H1 (cell line): ENCODE data around the gene CAPN10. TPM values are rescaled to one million over a fixed set of nuclear protein-coding genes. Genes with fewer than 3 reads are reported as not detected.

Experiments
- CTCF ChIA-PET: fragments of 300-600 bp; sonication (Branson Sonifier 250); formaldehyde crosslinking; loops from one replicate; lab custom pipeline; 2021; ENCODE audit not compliant: partially characterized antibody; lab: Charles Lee
- POLR2A ChIA-PET: fragments of 300-600 bp; sonication (Branson Sonifier 250); formaldehyde crosslinking; loops from one replicate; lab custom pipeline; 2021; ENCODE audit warnings: inconsistent platforms; ENCODE audit not compliant: partially characterized antibody; lab: Charles Lee
- DNase-seq, 2 experiments: peaks; one replicate each; pipeline versions ENCODE4 v3.0.0 to v3.0.0-alpha.2; 2010 to 2022; ENCODE audit warnings: low spot score in 2 of 2, low read depth in 1 of 2, mixed read lengths in 1 of 2
- FAIRE-seq: peaks from 2 replicates; lab custom pipeline; 2011; peaks lifted over from hg19 to GRCh38; lab: Jason Lieb, UNC
- H2AFZ ChIP-seq: 2 replicates; pipeline ENCODE4 v1.8.1; 2012; ENCODE audit warnings: low read length, inconsistent platforms
- H2AK5ac ChIP-seq: 2 replicates; pipeline ENCODE4 v1.6.1; 2013; ENCODE audit warnings: low read depth, low read length
- H2BK120ac ChIP-seq: replicated peaks from 2 replicates; pipeline ENCODE3; 2013; ENCODE audit warnings: low read depth, low read length, inconsistent platforms
- H2BK12ac ChIP-seq: 2 replicates; pipeline ENCODE4 v1.6.1; 2013; ENCODE audit warnings: low read depth, low read length
- H2BK15ac ChIP-seq: 2 replicates; pipeline ENCODE4 v1.6.1; 2013; ENCODE audit warnings: low read length
- H2BK20ac ChIP-seq: 2 replicates; pipeline ENCODE4 v1.6.1; 2013; ENCODE audit warnings: low read length
- H2BK5ac ChIP-seq: 2 replicates; pipeline ENCODE4 v1.6.1; 2013; ENCODE audit warnings: low read depth, low read length
- H3K14ac ChIP-seq: 2 replicates; pipeline ENCODE4 v1.6.1; 2013; ENCODE audit warnings: inconsistent platforms; ENCODE audit not compliant: insufficient read length
- H3K18ac ChIP-seq: 2 replicates; pipeline ENCODE4 v1.6.1; 2013; ENCODE audit warnings: low read length; ENCODE audit errors: extremely low read depth
- H3K23ac ChIP-seq: 2 replicates; pipeline ENCODE4 v1.6.1; 2013; ENCODE audit warnings: inconsistent platforms; ENCODE audit not compliant: insufficient read length
- H3K23me2 ChIP-seq: 2 replicates; pipeline ENCODE4 v1.6.1; 2013; ENCODE audit warnings: low read depth, low read length
- H3K27ac ChIP-seq: 2 replicates; pipeline ENCODE4 v1.6.1; 2011; ENCODE audit warnings: low read depth, low read length, inconsistent platforms
- H3K27me3 ChIP-seq, 4 experiments: replicated peaks in 1 of 4; 1 replicate in 1 of 4; 2 replicates in 3 of 4; pipeline versions ENCODE4 v1.6.1 to v1.8.1; 2011 to 2013; ENCODE audit warnings: low read length in 3 of 4, mild to moderate bottlenecking in 3 of 4, inconsistent platforms in 2 of 4, mixed read lengths in 2 of 4, moderate library complexity in 1 of 4; ENCODE audit not compliant: control insufficient read depth in 3 of 4, insufficient read depth in 3 of 4; ENCODE audit errors: extremely low read depth in 1 of 4
- H3K36me3 ChIP-seq, 4 experiments: 2 replicates each; pipeline versions ENCODE4 v1.6.1 to v1.8.1; 2011 to 2013; ENCODE audit warnings: mild to moderate bottlenecking in 4 of 4, low read length in 3 of 4, moderate library complexity in 2 of 4, control low read depth in 1 of 4, inconsistent platforms in 1 of 4; ENCODE audit not compliant: insufficient read depth in 4 of 4, control insufficient read depth in 2 of 4
- H3K4ac ChIP-seq: replicated peaks from 2 replicates; pipeline ENCODE3; 2013; ENCODE audit warnings: low read length, low read depth, mixed read lengths, inconsistent platforms; ENCODE audit not compliant: insufficient read length
- H3K4me1 ChIP-seq, 4 experiments: replicated peaks in 1 of 4; 1 replicate in 1 of 4; 2 replicates in 3 of 4; pipeline versions ENCODE4 v1.6.1 to v1.8.1; 2011 to 2013; ENCODE audit warnings: low read length in 3 of 4, inconsistent platforms in 2 of 4, mixed read lengths in 1 of 4; ENCODE audit not compliant: insufficient read depth in 4 of 4, control insufficient read depth in 3 of 4
- H3K4me2 ChIP-seq, 2 experiments: 2 replicates each; pipeline versions ENCODE4 v1.6.1 to v1.8.1; 2011 to 2013; ENCODE audit warnings: low read depth in 2 of 2, low read length in 2 of 2, control low read depth in 1 of 2, inconsistent platforms in 1 of 2, mild to moderate bottlenecking in 1 of 2; ENCODE audit not compliant: insufficient read depth in 1 of 2
- H3K4me3 ChIP-seq, 4 experiments: fragments of 200-600, 300-600 bp in 1 of 4; sonication (generic), shearing (Covaris generic), sonication (Bioruptor Twin) in 1 of 4; 2 replicates each; pipeline versions ENCODE4 v1.5.1 to v1.8.1; 2011 to 2016; ENCODE audit warnings: low read length in 4 of 4, low read depth in 3 of 4, control low read depth in 2 of 4, inconsistent platforms in 2 of 4, mild to moderate bottlenecking in 2 of 4, mixed read lengths in 1 of 4, moderate library complexity in 1 of 4; ENCODE audit not compliant: insufficient read depth in 2 of 4; ENCODE audit errors: extremely low read depth in 1 of 4
- H3K56ac ChIP-seq: replicated peaks from 2 replicates; pipeline ENCODE3; 2013; ENCODE audit warnings: low read depth, mild to moderate bottlenecking, mixed read lengths, low read length, inconsistent platforms; ENCODE audit not compliant: insufficient read length
- H3K79me1 ChIP-seq: 2 replicates; pipeline ENCODE4 v1.6.1; 2013; ENCODE audit warnings: low read depth, low read length, control low read depth
- H3K79me2 ChIP-seq, 2 experiments: 2 replicates each; pipeline versions ENCODE4 v1.6.1 to v1.8.1; 2012 to 2013; ENCODE audit warnings: low read length in 2 of 2, mild to moderate bottlenecking in 2 of 2, inconsistent platforms in 1 of 2; ENCODE audit not compliant: insufficient read depth in 2 of 2, control insufficient read depth in 1 of 2
- H3K9ac ChIP-seq, 4 experiments: replicated peaks in 1 of 4; 1 replicate in 1 of 4; 2 replicates in 3 of 4; pipeline versions ENCODE4 v1.6.1 to v1.8.1; 2011 to 2013; ENCODE audit warnings: low read depth in 3 of 4, low read length in 3 of 4, control low read depth in 2 of 4, mild to moderate bottlenecking in 2 of 4, moderate library complexity in 2 of 4, inconsistent platforms in 1 of 4; ENCODE audit errors: extremely low read depth in 1 of 4
- H3K9me3 ChIP-seq, 2 experiments: 2 replicates each; pipeline versions ENCODE4 v1.6.1 to v1.8.1; 2012 to 2013; ENCODE audit warnings: mild to moderate bottlenecking in 2 of 2, moderate library complexity in 2 of 2, control low read depth in 1 of 2, inconsistent platforms in 1 of 2, low read depth in 1 of 2, low read length in 1 of 2, mixed read lengths in 1 of 2; ENCODE audit not compliant: insufficient read depth in 2 of 2
- H4K20me1 ChIP-seq, 2 experiments: replicated peaks in 1 of 2; 2 replicates each; pipeline versions ENCODE3 to v1.8.1; 2011 to 2013; ENCODE audit warnings: inconsistent platforms in 2 of 2, low read length in 2 of 2, mild to moderate bottlenecking in 1 of 2; ENCODE audit not compliant: insufficient read depth in 2 of 2, control insufficient read depth in 1 of 2
- H4K5ac ChIP-seq: 2 replicates; pipeline ENCODE4 v1.6.1; 2013; ENCODE audit warnings: low read length, low read depth, mixed read lengths, inconsistent platforms; ENCODE audit not compliant: insufficient read length
- H4K8ac ChIP-seq: 2 replicates; pipeline ENCODE4 v1.8.0; 2013; ENCODE audit warnings: mild to moderate bottlenecking, moderate library complexity, low read length, inconsistent platforms; ENCODE audit not compliant: insufficient read depth; ENCODE audit errors: extremely low read depth
- H4K91ac ChIP-seq: replicated peaks from 2 replicates; pipeline ENCODE3; 2013; ENCODE audit warnings: low read length, mixed read lengths, inconsistent platforms; ENCODE audit not compliant: insufficient read length
- BRCA1 ChIP-seq: IDR thresholded peaks from 2 replicates; pipeline ENCODE4 v1.6.1; 2012; ENCODE audit warnings: low read depth, low read length, improper control_type of control experiment
- CEBPB ChIP-seq: IDR thresholded peaks from 2 replicates; pipeline ENCODE4 v1.6.1; 2012; ENCODE audit warnings: low read depth, low read length
- HDAC2 ChIP-seq, 2 experiments: fragments of 300-600 bp in 1 of 2; sonication (generic) in 1 of 2; IDR thresholded peaks; 2 replicates each; pipeline ENCODE4 v1.6.1; 2011 to 2012; ENCODE audit warnings: low read depth in 2 of 2, low read length in 2 of 2, mild to moderate bottlenecking in 2 of 2, moderate library complexity in 2 of 2, borderline replicate concordance in 1 of 2, inconsistent platforms in 1 of 2
- WGBS, 2 experiments: shearing (Covaris generic) in 1 of 2; methylation state at CpG; one replicate each; pipeline versions ENCODE4 v1.1.6 to v1.1.7; 2013 to 2015; ENCODE audit warnings: low lambda C conversion rate in 2 of 2, mixed read lengths in 2 of 2, inconsistent platforms in 1 of 2, low coverage in 1 of 2, missing lambda C conversion rate in 1 of 2; ENCODE audit not compliant: insufficient replicate concordance in 2 of 2, insufficient coverage in 1 of 2, insufficient read length in 1 of 2; ENCODE audit errors: extremely low coverage in 1 of 2, missing lambda C conversion rate in 1 of 2; 5-methylcytosine and 5-hydroxymethylcytosine counted together
- polyA plus RNA-seq, 7 experiments: library from polyadenylated mRNA; depleted of rRNA in 3 of 7; stranded (reverse) in 5 of 7; unstranded in 2 of 7; fragments of >200 nt in 5 of 7; fragments of 200-250 nt in 2 of 7; gene quantifications; 1 replicate in 5 of 7; 2 replicates in 1 of 7; 4 replicates in 1 of 7; pipeline versions ENCODE4 v1.2.1 to v1.2.3, GENCODE V29; 2011 to 2013; ENCODE audit warnings: missing spikeins in 2 of 7, mixed read lengths in 2 of 7
- total RNA-seq: library from RNA; stranded (reverse); fragmentation: NEBNext Ultra II Directional; extraction: Animal tissue kit (Norgen Biotek cat#: 25700); gene quantifications from 2 replicates; pipeline ENCODE4 v1.2.1, GENCODE V29; 2021

The CAPN10 gene
- total and polyA plus RNA-seq, 2 of the 8 experiments (the other 6 are each of a cell fraction or from before 2014, with no cell fraction given), result 30.7 to 39.8 TPM

DNA sequence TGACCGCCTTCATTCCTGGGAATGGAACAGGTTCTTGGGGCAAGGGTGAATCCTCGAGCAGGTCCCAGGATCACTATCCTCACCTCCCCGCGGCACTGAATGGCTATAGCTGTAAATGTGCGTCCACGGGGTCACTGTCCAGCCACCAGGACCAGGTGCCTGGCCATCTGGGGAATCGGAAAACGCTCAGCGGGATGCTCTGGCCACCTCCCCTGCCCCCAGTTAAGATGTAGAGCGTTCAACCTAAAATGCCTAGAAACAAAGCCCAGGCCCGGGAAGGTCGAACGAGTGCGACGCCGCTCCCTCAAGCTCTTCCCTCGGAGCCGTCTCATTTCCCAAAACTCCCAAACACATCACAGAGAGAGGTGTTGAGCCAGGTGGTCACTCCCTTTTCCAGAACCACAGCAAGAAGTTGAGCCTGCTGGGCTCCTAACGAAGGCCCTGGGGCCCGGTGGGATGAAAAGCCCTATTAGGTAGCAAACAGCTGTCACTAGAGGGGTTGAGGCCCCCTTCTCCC is 795 bp upstream of the CAPN10 start:
- Histone ChIP-seq H2AK5ac (no peak overlapping the region), H2AFZ (no peak overlapping the region), H3K9ac (peak overlapping the region; percentile 48 to 87 (median 70)), H3K27me3 (no peaks in the 10 kb centered on the region), H2BK12ac (no peak overlapping the region), H2BK120ac (no peak overlapping the region), H4K5ac (no peak overlapping the region), H3K4me2 (peak overlapping the region; percentile 77 to 95), H3K27ac (no peak overlapping the region), H4K91ac (peak overlapping the region; percentile 12), H3K4ac (no peak overlapping the region), H3K23ac (no peak overlapping the region), H3K9me3 (no peaks in the 10 kb centered on the region), H3K23me2 (peaks cover 12% of the 10 kb centered on the region; the same call in 1 of the 2 replicates), H3K4me1 (peaks cover 0 to 14% (median 11%) of the 10 kb centered on the region in 4 experiments; a peak in 6 of 7 replicates), H3K79me1 (peaks cover 16% of the 10 kb centered on the region; the same call in 1 of the 2 replicates), H4K8ac (peak overlapping the region; percentile 28), H2BK15ac (no peak overlapping the region), H3K18ac (peak overlapping the region; percentile 48; the same call in 1 of the 2 replicates)
- FAIRE-seq, result no peak
- POLR2A ChIA-PET, result interaction anchor here (0.5 to 3.2 kb wide), 10 partner anchors 8 to 193 kb away, joined by 3 to 21 read pairs (median 5); partner anchors contain the start of gene RNPEPL1
- CTCF ChIA-PET, result interaction anchor here (0.6 to 5.1 kb wide), 7 partner anchors 13 to 1382 kb away, joined by 3 to 37 read pairs (median 4); partner anchors contain the start of gene ANKMY1
- no peak for DNase-seq
- TF ChIP-seq CEBPB (no peak), HDAC2 (IDR thresholded peaks at IDR 0.05; ENCODE audit: borderline replicate concordance in 1 of 2, low read depth in 2 of 2, low read length in 2 of 2) (0 out of 4 replicates have a peak, but pooled peaks of 1 of the 2 experiments have one; percentile 29), BRCA1 (no peak)
- TF ChIP-seq, all 59 proteins: peak for 1
- Histone ChIP-seq H4K20me1 (peaks cover 5 to 30% of the 10 kb centered on the region in 2 experiments), H2BK5ac (no peak overlapping the region), H3K14ac (peak overlapping the region; percentile 25), H2BK20ac (no peak overlapping the region), H3K4me3 (peak overlapping the region; percentile 94 to 97 (median 95)), H3K56ac (no peak overlapping the region), H3K79me2 (peaks cover 4 to 44% of the 10 kb centered on the region in 2 experiments; a peak in 3 of 4 replicates), H3K36me3 (peaks cover 0 to 4% (median 2%) of the 10 kb centered on the region in 4 experiments; a peak in 3 of 8 replicates)
- 12% methylated on average over 20 of the region's 20 CpGs; no CpG with 5 or more reads in 1 of the 2 experiments for WGBS, 2 experiments
